HCEC 1CT (cell line): ENCODE measurements around the gene SELPLG.
"Not testable (repeated sequence)": the region's sequence is repeated elsewhere in the genome, so short reads cannot be mapped to it uniquely, and the experiment has no call there.

ENCODE experiments used
- DNase-seq: peaks from one replicate; pipeline ENCODE4 v3.0.0-alpha.2; 2017

Gene SELPLG, protein sequence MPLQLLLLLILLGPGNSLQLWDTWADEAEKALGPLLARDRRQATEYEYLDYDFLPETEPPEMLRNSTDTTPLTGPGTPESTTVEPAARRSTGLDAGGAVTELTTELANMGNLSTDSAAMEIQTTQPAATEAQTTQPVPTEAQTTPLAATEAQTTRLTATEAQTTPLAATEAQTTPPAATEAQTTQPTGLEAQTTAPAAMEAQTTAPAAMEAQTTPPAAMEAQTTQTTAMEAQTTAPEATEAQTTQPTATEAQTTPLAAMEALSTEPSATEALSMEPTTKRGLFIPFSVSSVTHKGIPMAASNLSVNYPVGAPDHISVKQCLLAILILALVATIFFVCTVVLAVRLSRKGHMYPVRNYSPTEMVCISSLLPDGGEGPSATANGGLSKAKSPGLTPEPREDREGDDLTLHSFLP

GRCh38 chr12:108633534-108634248 is at the start of gene SELPLG:
TSS of gene SELPLG (minus strand) at chr12:108633894. CDS start at chr12:108624307, 9,587 bp downstream.
- no peak for DNase-seq

DNA sequence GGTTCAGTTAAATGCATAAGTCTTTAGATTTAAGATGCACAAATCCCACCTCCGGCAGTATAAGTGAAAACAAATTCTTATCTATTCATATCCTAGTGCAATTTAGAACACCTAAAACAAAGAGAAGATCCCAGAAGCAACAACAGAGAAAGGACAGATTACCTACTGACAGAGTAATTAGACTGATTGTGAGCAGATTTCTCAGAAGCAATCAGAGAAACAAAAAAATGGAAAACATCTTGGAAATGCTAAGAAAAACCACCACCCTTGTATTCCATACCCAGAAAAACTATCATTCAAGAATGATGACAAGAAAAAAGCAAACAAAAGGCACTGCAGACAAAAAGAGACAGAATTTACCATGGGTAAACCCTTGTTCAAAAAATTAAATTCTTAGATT is 47.6 kb upstream of the SELPLG start:
- DNase-seq: no peak

- DNase-seq: no peak
These were observed 45.5 kb upstream of the SELPLG start for GRCh38 chr12:108679106-108679681.

- no peak for DNase-seq
These were observed 44.5 kb upstream of the SELPLG start for GRCh38 chr12:108678104-108678730.

GRCh38 chr12:108677381-108677780 is 43.7 kb upstream of the SELPLG start:
- DNase-seq: no peak

DNA sequence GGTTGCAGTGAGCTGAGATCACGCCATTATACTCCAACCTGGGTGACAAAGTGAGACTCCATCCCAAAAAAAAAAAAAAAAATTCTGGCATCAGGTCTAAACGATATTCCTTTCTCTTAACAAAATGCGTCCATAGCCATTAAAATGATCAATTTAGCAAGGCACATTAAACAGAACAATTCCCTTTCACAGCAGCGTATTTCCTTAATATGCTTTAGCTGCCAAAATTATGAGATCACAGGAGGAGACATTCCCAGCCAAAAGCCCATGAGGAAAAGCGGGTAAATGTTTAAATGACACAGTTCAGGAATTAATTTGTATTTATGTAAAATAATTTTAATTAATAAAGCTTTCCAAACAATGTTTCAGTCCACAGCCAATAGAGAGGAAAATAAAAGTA is 43.0 kb upstream of the SELPLG start:
- no peak for DNase-seq

DNA sequence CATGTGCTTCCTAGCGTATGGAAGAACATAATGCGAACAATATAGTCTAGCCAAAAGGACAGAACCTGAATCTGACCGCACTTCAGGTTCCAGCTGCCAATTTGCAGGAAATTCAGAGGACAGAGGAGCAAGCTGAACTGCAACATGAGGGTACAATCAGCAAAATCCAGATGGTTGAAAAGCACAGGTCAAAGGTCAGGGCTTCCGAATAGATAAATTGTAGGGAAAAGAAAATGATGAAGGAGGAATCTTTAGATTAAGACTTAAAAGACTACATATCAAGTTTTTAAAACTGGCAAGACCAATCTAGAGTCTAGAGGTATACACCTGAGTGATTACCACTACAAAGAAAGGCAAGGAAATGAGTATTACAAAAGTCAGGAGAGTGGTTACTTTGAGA is 42.1 kb upstream of the SELPLG start:
- no peak for DNase-seq

DNA sequence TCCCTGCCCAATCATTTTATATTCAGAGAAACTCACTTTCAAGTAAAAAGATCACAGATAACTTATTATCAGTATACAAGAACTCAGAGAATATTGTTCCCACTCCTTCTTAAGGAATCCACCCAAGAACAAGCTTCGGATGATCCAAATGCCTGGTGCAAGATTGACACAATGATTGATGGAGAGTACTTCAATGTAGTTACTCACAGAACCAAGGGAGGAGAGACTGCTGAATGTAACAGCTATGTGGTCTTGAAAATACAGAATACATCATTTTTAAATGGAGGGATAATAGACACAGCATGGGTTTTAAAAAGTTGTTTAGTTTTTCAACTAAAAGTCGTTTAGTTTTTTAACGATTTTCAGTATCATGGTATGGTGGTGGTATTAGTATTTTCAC is 38.4 kb upstream of the SELPLG start:
- DNase-seq: no peak

- DNase-seq: no peak
These were observed 37.4 kb upstream of the SELPLG start for GRCh38 chr12:108671110-108671509.

- DNase-seq: no peak
These were observed 36.5 kb upstream of the SELPLG start for GRCh38 chr12:108670066-108670631.

DNA sequence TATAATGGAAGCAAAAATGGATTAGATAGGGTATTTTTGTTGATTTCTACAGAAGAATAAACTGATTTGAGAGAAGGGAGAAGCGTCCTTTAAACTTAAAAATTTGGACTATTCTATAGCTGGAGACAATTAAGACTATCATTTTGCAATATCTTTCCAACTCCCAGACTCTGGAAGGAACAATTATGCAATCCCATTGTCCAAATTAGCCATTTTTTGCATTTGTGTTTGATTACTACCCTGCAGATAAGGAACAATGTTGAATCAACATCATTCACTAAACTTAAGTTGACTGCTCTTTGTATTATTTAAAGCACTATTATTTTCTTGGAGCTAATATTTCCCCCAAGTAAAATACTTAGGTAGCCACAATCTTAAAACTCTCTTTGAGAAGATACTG is 34.8 kb upstream of the SELPLG start:
- no peak for DNase-seq

DNA sequence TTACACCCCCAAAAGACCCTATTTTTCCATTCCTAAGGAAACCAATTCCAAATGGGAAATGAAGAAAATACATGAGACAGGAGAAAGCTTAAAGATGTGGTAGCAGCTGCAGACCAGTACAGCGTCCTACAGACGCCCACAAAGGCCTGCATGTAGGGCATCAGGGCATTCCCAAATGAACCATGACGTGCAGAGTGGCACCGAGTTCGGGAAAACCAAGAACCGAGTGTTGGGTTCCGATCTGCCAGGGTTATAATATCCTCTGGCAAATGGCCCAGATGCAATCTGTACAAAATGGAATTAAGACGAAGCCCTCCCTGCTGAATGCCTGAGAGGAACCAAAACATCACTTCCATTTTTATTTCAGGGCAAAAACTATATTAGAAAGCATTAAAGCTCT is 34.4 kb upstream of the SELPLG start:
- DNase-seq: no peak

- no peak for DNase-seq
These were observed 33.7 kb upstream of the SELPLG start for GRCh38 chr12:108667349-108667748.

DNA sequence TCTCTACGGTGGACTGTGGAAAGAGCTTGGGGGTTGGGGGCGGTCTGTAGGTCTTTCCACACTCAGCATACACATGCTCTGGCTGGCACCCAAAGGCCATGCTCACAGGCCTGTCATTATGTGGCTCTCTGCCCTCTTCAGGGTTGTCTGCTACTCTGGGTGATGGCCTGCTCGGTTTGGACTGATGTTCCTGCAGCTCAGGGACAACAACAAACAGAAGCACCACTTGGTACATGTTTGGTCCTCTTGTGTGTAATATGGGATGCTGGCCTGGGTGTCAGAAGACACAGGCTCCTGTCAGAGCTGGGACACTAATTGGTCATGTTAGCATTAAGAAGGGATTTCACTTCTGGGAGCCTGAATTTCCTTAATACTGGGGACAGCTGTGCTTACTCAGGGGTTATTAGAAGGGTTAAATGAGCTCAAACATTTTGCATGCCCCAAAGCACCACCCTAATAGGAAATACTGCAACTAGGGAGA is 32.7 kb upstream of the SELPLG start:
- DNase-seq: peak; percentile 54

DNA sequence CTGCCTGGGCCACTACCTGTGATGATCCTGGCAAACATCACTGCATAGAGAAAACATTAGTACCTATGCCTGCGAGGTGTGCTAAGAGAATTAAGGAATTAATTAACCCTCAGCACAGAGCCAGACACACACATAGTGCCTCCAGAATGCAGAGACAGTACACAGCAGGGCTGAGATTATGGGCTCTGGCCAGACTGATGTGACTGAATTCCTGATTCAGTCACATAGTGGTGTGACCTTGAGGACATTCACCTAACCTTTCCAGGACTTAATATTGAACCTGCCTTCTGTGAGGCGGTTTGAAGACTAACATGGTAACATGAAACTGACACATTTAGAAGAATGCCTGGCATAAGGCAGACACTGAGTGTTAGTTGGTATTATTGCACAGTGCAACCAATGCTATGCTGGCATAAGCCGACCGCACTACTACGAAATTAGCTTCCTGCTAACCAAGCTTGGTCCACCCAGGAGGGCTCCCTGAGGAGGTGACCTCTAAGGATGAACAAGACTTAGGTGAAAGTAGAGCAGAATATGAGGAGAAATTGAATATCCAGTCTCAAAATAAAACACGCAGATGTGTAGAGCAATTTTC is 32.0 kb upstream of the SELPLG start:
- DNase-seq: no peak

DNA sequence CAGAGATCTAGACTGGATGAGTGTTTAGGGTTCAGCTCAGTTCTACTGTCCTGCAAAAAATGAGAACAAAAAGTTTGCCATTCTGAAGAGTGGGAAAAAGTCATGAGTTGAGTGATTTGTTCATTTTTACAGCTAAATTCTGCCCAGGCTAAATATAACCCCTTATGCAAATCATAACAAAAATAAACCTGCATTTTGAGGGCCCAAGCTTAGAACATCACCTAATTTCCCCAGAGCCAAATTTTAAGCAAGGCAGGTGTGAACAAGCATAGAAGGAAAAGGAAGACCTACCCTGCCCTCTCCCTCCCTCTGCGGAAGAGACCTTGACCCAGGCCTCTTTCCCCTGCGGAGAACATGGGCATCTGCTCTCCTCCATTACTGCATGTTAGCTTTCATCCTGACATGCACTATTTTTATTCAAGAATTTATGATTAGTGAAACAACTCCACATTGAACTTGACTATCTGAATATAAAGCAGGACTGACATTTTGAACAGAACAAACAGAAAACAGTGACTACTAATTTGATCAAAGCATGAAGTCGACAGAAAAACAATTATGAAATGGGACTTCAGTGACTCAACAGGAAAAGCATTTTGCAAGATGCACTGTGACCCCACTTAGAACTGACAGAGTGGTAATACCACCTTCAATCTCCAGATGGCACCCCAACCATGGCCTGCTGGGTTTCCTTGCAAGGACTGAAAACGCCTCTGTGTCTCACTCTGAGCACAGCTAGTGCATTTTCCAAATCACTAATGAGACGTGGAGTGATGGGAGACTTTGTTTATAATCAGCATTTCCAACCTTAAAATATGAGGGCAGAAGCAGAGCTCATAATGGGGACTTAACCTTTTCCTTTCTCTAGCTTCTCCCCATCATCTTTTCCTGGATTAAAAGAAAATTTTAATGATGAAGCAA is 30.9 kb upstream of the SELPLG start:
- DNase-seq: peak; percentile 93

GRCh38 chr12:108663324-108664015 is 29.8 kb upstream of the SELPLG start:
- DNase-seq: no peak

DNA sequence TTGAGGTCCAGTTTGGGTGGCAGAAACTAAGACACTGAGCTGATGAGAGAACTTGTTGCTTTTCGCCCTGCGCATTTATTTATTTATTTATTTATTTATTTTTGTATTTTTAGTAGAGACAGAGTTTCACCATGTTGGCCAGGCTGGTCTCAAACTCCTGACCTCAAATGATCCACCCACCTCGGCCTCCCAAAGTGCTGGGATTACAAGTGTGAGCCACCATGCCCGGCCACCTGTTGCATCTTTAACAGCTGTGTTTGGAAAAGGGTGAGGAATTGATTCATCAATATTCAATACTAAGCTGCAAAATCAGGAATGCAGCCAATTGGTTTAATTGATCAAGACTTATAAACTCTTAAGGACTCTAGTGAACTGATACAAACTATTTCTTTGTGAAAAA is 24.4 kb upstream of the SELPLG start:
- not testable (repeated sequence) for DNase-seq

GRCh38 chr12:108657130-108657745 is 23.5 kb upstream of the SELPLG start:
- no peak for DNase-seq

DNA sequence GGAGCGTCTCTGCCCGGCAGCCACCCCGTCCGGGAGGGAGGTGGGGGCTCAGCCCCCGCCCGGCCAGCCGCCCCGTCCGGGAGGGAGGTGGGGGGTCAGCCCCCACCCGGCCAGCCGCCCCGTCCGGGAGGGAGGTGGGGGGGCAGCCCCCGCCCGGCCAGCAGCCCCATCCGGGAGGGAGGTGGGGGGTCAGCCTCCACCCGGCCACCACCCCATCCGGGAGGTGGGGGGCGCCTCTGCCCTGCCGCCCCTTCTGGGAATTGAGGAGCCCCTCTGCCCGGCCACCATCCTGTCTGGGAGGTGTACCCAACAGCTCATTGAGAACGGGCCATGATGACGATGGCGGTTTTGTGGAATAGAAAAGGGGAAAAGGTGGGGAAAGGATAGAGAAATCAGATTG is 22.6 kb upstream of the SELPLG start:
- DNase-seq: not testable (repeated sequence)
